ENCODE measurements around the gene AADAC. TPM values are rescaled to one million over a fixed set of nuclear protein-coding genes. Genes with fewer than 3 reads are reported as not detected.
"Not testable (repeated sequence)": the region's sequence is repeated elsewhere in the genome, so short reads cannot be mapped to it uniquely, and the experiment has no call there.

The AADAC gene
- polyA plus RNA-seq, 1 donor, result 0.45 TPM

- no peak for DNase-seq
These were observed 45.3 kb downstream of the AADAC start for GRCh38 chr3:151859233-151859673.

DNA sequence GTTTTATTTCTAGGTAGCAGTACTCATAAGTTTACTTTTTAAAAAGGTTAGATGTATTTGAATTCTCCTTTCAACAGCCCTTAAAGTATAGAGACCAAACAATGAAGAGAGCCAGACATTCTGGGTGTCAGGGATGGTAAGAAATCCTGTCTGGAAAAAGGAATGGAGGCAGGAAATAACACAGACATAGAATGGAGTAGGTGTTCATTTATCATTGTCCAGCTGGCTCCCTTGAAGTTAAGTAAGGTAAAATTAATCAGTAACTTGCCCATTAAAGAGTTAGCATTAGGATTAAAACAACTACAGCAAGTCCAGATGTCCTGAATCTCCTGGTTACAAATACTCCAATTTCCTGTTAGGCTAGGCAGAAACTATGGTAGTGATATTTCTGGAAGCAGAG, 46.0 kb downstream of the AADAC start:
- DNase-seq, result no peak

- DNase-seq, result no peak
These were observed 49.7 kb downstream of the AADAC start for GRCh38 chr3:151863611-151864010.

- DNase-seq, result no peak
These were observed 50.6 kb downstream of the AADAC start for GRCh38 chr3:151864423-151865101.

- no peak for DNase-seq
These were observed 52.9 kb downstream of the AADAC start for GRCh38 chr3:151866711-151867410.

- DNase-seq, result no peak
These were observed 53.8 kb downstream of the AADAC start for GRCh38 chr3:151867666-151868065.

GRCh38 chr3:151869181-151869580, 55.3 kb downstream of the AADAC start:
- no peak for DNase-seq

DNA sequence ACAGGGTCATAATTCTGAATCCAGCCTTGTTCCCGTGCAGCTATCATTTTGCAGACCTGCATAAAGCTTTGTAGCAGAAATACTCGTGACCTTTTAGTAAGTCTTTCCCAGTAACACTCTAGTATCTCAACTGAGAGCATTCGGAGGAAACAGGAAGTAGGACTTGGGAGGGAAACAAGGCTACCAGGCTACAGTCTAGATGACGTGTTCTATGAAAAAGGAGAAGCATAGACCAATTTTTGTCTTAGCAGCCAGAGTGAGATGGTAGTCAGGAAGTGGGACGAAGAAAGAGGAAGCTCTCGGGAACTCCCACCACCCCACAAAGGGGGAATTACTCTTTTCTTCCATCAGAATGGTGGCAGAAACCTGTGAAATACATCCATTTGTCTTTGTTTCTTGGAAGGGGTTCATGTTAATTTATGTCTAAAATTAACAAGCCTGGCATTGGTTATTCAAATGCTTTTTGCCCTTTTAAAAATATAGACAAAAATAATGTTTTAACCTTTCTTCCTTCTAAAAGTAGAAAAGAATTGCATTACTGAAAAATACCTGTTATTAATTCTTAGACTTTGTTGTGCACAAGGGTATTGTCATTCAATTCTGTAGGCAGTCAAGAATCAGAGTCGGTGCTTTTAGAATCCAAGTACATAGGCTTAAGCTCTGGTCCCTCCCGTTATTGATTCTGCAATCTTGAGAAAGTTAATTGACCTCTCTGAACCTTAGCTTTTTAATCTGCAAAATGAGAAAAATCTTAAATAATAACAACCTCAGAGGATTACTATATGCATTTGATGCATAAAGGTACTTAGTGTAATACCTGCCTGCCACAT, 57.9 kb downstream of the AADAC start:
- DNase-seq, result peak; percentile 27

DNA sequence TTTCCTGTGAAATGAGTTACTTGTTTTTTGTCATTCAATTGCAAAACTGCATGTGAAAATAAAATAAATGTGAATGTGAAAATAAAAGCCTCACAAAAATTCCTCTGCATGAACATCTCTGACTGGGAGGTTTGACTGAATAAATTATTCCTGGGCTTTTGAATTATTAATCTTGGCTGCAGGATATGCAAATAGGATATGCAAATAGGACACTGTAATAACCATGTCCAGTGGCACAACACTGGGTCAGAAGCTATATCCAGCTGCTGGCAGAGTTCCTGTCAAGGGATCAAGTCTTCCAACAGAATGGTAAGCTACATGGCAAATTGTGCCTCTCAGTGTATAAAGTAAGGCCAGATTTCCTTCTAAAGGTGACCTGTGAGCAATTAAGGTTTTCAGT, 59.5 kb downstream of the AADAC start, which contains the start of gene SUCNR1:
TSS of gene SUCNR1 (plus strand) at position 246 of the 400 bp plus-strand sequence. CDS start 6,250 bp downstream, outside the sequence.
- DNase-seq, result no peak

GRCh38 chr3:151874079-151874478, 60.2 kb downstream of the AADAC start:
- DNase-seq, result not testable (repeated sequence)

DNA sequence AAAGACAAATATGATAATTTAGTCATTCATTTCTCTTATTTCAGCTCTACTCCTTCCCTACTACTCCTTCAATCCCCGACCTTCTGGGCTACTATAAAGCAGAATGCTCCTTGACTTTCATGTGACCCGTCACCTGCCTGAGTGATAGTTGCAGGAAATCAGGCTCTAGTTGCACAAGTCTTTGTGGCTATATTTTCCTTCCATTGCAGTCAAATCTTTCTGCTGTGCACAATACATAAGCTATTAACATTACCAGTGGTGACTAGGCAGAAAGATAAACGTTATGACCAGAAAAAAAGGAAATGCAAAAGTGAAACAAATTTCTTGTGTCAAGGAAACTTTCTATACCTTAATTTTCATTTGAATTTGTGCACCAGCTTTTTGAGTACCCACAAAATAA, 61.8 kb downstream of the AADAC start:
- DNase-seq, result no peak

DNA sequence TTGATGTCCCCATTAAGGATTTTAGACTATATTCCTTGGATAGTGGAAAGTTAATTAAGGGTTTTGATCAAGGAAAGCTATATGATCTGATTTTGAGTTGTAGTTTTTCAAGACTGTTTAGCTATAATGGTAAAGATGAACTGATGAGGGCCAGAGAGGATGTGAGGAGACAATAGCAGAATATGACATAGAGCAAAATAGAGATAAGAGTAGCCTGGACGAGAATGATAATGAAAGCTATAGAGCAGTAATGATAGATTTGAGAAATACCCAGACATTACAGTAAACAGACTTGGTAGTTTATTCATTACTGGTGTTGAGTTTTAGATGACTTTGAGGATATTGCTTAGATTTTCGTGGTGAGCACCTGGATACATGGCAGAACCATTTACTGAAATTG, 63.4 kb downstream of the AADAC start:
- no peak for DNase-seq

Other genes starting within 250 kb of the AADAC start
- 0.31 TPM for gene AADACL2, start 80.2 kb upstream of the AADAC start, polyA plus RNA-seq (ENCODE audit: insufficient read length)
- gene SUCNR1, start 59.5 kb downstream of the AADAC start, polyA plus RNA-seq (ENCODE audit: insufficient read length), result 0.10 TPM

All from hindlimb muscle (tissue), 1 donor.